Measurements from ENCODE around the gene DAP3. TPM values are rescaled to one million over a fixed set of nuclear protein-coding genes. Genes with fewer than 3 reads are reported as not detected.

Gene DAP3
- total RNA-seq, 1 experiment from 2014 or later = 148 TPM

DNA sequence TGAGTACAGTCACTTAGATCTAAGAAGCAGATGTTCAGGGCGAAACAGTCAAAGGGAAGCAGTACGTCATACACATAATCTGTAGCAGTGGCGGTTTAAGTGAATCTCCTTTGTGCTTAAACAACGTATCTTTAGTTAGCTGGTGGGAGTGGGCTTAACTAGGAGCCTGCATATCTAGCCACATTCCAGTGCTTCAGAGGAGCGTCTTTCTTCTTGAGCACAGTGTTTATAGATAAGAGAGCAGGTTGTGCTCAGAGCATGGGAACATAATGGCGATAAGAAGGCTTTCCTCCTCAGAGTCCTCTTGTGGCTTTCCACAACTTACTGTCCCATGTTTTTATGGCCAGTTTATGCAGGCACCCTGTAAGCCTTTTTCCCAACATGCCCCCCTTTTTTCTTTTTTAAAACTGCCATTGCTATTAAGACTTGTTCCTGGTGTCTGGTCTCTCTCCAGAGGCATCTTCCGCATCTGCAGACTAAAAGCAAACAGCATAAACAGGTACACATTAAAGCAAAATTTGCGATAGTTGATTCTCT lies 3.2 kb downstream of the DAP3 start:
- intact Hi-C loops (cut with micrococcal nuclease) = no loop called here
- H3K27ac ChIP-seq (ENCODE audit: low read depth, low read length) = no peak overlapping the region
- peaks cover 92% of the 10 kb centered on the region for H3K79me2 ChIP-seq (ENCODE audit: insufficient read depth, low read length)
- H3K4me3 ChIP-seq (replicated peaks in 1 of 2; ENCODE audit: low read depth in 1 of 2, low read length in 2 of 2) = no peak overlapping the region
- no peaks in the 10 kb centered on the region for H3K9me2 ChIP-seq (ENCODE audit: insufficient read depth)
- no TSS peak for BruUV-seq (replicated peaks)
- no peak overlapping the region for H2AFZ ChIP-seq (ENCODE audit: low read depth, low read length, poor library complexity, severe bottlenecking)
- peaks cover 4% of the 10 kb centered on the region; the same call in 1 of the 2 replicates for H4K20me1 ChIP-seq (ENCODE audit: insufficient read depth)
- no peaks in the 10 kb centered on the region for H3K27me3 ChIP-seq (ENCODE audit: insufficient read depth, low read length)
- H3K4me1 ChIP-seq (ENCODE audit: control insufficient read depth in 1 of 2, insufficient read depth in 2 of 2, low read length in 2 of 2) = peaks cover 4 to 6% of the 10 kb centered on the region in 2 experiments; a peak in 3 of 4 replicates
- POLR2A ChIA-PET = no interaction called here
- H3K36me3 ChIP-seq (ENCODE audit: control insufficient read depth in 1 of 2, insufficient read depth in 2 of 2, low read length in 2 of 2) = peaks cover 5 to 41% of the 10 kb centered on the region in 2 experiments
- no peaks in the 10 kb centered on the region for H3K9me3 ChIP-seq (ENCODE audit: control insufficient read depth in 1 of 2, insufficient read depth in 1 of 2, low read depth in 1 of 2, low read length in 2 of 2)
- RAD21 ChIA-PET (ENCODE audit: low non-redundant PET in 1 of 2, low total read pairs in 2 of 2, uncharacterized antibody in 2 of 2, unreplicated experiment in 2 of 2) = no interaction called here
- no peak for ATAC-seq
- CTCF ChIA-PET = no interaction called here
- no peak overlapping the region for H3K9ac ChIP-seq (ENCODE audit: low read length)
- TF ChIP-seq, protein P1, sequence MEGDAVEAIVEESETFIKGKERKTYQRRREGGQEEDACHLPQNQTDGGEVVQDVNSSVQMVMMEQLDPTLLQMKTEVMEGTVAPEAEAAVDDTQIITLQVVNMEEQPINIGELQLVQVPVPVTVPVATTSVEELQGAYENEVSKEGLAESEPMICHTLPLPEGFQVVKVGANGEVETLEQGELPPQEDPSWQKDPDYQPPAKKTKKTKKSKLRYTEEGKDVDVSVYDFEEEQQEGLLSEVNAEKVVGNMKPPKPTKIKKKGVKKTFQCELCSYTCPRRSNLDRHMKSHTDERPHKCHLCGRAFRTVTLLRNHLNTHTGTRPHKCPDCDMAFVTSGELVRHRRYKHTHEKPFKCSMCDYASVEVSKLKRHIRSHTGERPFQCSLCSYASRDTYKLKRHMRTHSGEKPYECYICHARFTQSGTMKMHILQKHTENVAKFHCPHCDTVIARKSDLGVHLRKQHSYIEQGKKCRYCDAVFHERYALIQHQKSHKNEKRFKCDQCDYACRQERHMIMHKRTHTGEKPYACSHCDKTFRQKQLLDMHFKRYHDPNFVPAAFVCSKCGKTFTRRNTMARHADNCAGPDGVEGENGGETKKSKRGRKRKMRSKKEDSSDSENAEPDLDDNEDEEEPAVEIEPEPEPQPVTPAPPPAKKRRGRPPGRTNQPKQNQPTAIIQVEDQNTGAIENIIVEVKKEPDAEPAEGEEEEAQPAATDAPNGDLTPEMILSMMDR (IDR thresholded peaks at IDR 0.05 in 2 of 3, conservative IDR thresholded peaks at IDR 0.05 in 1 of 3; ENCODE audit: borderline replicate concordance in 1 of 3, insufficient read depth in 1 of 3, low read depth in 2 of 3, low read length in 2 of 3) = no peak
- peak; percentile 39; the same call in 1 of the 2 replicates for TF ChIP-seq CBX3 (IDR thresholded peaks at IDR 0.05; ENCODE audit: low read depth)
- no peak for DNase-seq (ENCODE audit: low read depth, low spot score)
- H3K4me2 ChIP-seq (ENCODE audit: low read length) = no peak overlapping the region

DNA sequence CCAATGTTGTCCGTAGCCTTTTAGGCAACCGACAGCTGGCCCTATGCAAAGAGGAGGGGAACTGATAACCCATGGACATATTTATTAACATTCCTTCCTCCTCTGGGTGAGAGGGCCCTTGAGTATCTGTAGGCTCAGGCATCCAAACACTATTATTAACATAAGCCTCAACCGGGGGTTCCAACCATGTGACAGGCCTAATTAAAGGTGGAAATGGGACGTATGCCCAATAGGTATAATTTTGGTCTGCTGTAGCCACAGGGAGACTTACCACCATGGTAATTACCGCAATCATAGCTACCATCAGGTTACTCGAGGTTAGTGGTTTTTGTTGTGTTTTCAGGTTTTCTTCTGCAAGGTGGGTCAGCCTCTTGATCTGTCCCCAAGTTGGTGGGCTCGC lies 5.3 kb downstream of the DAP3 start:
- Histone ChIP-seq H3K4me3 (replicated peaks in 1 of 2; ENCODE audit: low read depth in 1 of 2, low read length in 2 of 2) (no peak overlapping the region), H2AFZ (ENCODE audit: low read depth, low read length, poor library complexity, severe bottlenecking) (no peak overlapping the region), H3K27me3 (ENCODE audit: insufficient read depth, low read length) (no peaks in the 10 kb centered on the region), H3K79me2 (ENCODE audit: insufficient read depth, low read length) (peaks cover 99% of the 10 kb centered on the region), H3K9me3 (ENCODE audit: control insufficient read depth in 1 of 2, insufficient read depth in 1 of 2, low read depth in 1 of 2, low read length in 2 of 2) (no peaks in the 10 kb centered on the region), H3K9ac (ENCODE audit: low read length) (no peak overlapping the region), H4K20me1 (ENCODE audit: insufficient read depth) (peaks cover 4% of the 10 kb centered on the region; the same call in 1 of the 2 replicates), H3K4me1 (ENCODE audit: control insufficient read depth in 1 of 2, insufficient read depth in 2 of 2, low read length in 2 of 2) (peaks cover 4 to 6% of the 10 kb centered on the region in 2 experiments; a peak in 3 of 4 replicates), H3K9me2 (ENCODE audit: insufficient read depth) (no peaks in the 10 kb centered on the region), H3K4me2 (ENCODE audit: low read length) (no peak overlapping the region), H3K27ac (ENCODE audit: low read depth, low read length) (no peak overlapping the region), H3K36me3 (ENCODE audit: control insufficient read depth in 1 of 2, insufficient read depth in 2 of 2, low read length in 2 of 2) (peaks cover 5 to 43% of the 10 kb centered on the region in 2 experiments)
- intact Hi-C loops (cut with micrococcal nuclease) = no loop called here
- DNase-seq (ENCODE audit: low read depth, low spot score) (no peak), ATAC-seq (no peak)
- BruUV-seq (replicated peaks) = no TSS peak
- CTCF ChIA-PET = no interaction called here
- no peak for TF ChIP-seq SP1 (IDR thresholded peaks at IDR 0.05; ENCODE audit: low read depth)
- TF ChIP-seq EZH2 (IDR thresholded peaks at IDR 0.05) = no peak
- no peak for TF ChIP-seq CBX3 (IDR thresholded peaks at IDR 0.05; ENCODE audit: low read depth)
- no peak for TF ChIP-seq EGR1 (IDR thresholded peaks at IDR 0.05; ENCODE audit: low read depth)
- TF ChIP-seq YY1 (IDR thresholded peaks at IDR 0.05; ENCODE audit: extremely low read depth, insufficient replicate concordance, low read depth, low read length) = no peak
- no peak for TF ChIP-seq JUND (IDR thresholded peaks at IDR 0.05)
- TF ChIP-seq CEBPB (IDR thresholded peaks at IDR 0.05; ENCODE audit: low read depth) = no peak
- POLR2A ChIA-PET = no interaction called here
- RAD21 ChIA-PET (ENCODE audit: low non-redundant PET in 1 of 2, low total read pairs in 2 of 2, uncharacterized antibody in 2 of 2, unreplicated experiment in 2 of 2) = no interaction called here

All from HCT116 (cell line).